Aorta (tissue), 5 donors: ENCODE results near the gene PEX11B. TPM values are rescaled to one million over a fixed set of nuclear protein-coding genes. Genes with fewer than 3 reads are reported as not detected.

Source experiments
- ATAC-seq: fragments of 200-7000 bp; cut with Tn5 transposase; one replicate; pipeline ENCODE4 v1.9.1; 2022; ENCODE audit warnings: moderate library complexity; ENCODE audit not compliant: low FRiP score
- DNase-seq, 2 donors: peaks; one replicate each; pipeline ENCODE4 v3.0.0-alpha.2; 2020
- H3K27ac ChIP-seq, 2 donors: one replicate each; pipeline ENCODE4 v1.5.1; 2013; ENCODE audit warnings: low read length in 2 of 2, mild to moderate bottlenecking in 2 of 2, moderate library complexity in 2 of 2, control low read depth in 1 of 2, inconsistent platforms in 1 of 2, low read depth in 1 of 2
- H3K27me3 ChIP-seq, 2 donors: one replicate each; pipeline ENCODE4 v1.6.1; 2013; ENCODE audit warnings: control low read depth in 1 of 2, low read length in 1 of 2, mild to moderate bottlenecking in 1 of 2, moderate library complexity in 1 of 2; ENCODE audit not compliant: insufficient read depth in 2 of 2, control insufficient read depth in 1 of 2
- H3K36me3 ChIP-seq, 2 donors: one replicate each; pipeline ENCODE4 v1.6.1; 2013; ENCODE audit warnings: control low read depth in 1 of 2, low read length in 1 of 2, mild to moderate bottlenecking in 1 of 2; ENCODE audit not compliant: insufficient read depth in 2 of 2, control insufficient read depth in 1 of 2
- H3K4me1 ChIP-seq, 2 donors: one replicate each; pipeline ENCODE4 v1.6.1; 2013; ENCODE audit warnings: low read length in 2 of 2, control low read depth in 1 of 2, mild to moderate bottlenecking in 1 of 2, moderate library complexity in 1 of 2; ENCODE audit not compliant: insufficient read depth in 2 of 2, control insufficient read depth in 1 of 2
- H3K4me3 ChIP-seq, 2 donors: one replicate each; pipeline ENCODE4 v1.5.1; 2013; ENCODE audit warnings: low read length in 2 of 2, control low read depth in 1 of 2, mild to moderate bottlenecking in 1 of 2
- H3K9me3 ChIP-seq: one replicate; pipeline ENCODE4 v1.6.1; 2013; ENCODE audit warnings: mild to moderate bottlenecking, low read length; ENCODE audit not compliant: control insufficient read depth
- WGBS, 2 donors: extraction: QIAGEN DNeasy Blood & Tissue Kit; methylation state at CpG; one replicate each; pipeline ENCODE4 v1.1.7; 2013; 5-methylcytosine and 5-hydroxymethylcytosine counted together
- intact Hi-C, 2 donors: fragments of 100-400 bp; cut with DNase I; formaldehyde crosslinking; loops; one replicate each; pipeline versions ENCODE4 v1.14.2 to v1.15.0; 2022
- polyA plus RNA-seq, 2 donors: library from polyadenylated mRNA; stranded (reverse); fragments of 200-250 nt; gene quantifications; one replicate each; pipeline ENCODE4 v1.2.3, GENCODE V29; 2013
- total RNA-seq, 2 donors: library from RNA; stranded (reverse); fragmentation: NEBNext Ultra II Directional; extraction: Animal tissue kit (Norgen Biotek cat#: 25700); gene quantifications; one replicate each; pipeline ENCODE4 v1.2.1, GENCODE V29; 2021
- donor health status: healthy with polysubstance abuse.
- donor health status: Bipolar disorder and iron deficiency.
- donor health status: DM: no; HTN: no; CAD: no.
- donor health status: DM: no; HTN: no; CAD: no.
- donor health status: DM: yes; HTN: yes; CAD: no.

The PEX11B gene
- total and polyA plus RNA-seq, 4 donors = 10.0 to 20.6 (median 16.6) TPM

DNA sequence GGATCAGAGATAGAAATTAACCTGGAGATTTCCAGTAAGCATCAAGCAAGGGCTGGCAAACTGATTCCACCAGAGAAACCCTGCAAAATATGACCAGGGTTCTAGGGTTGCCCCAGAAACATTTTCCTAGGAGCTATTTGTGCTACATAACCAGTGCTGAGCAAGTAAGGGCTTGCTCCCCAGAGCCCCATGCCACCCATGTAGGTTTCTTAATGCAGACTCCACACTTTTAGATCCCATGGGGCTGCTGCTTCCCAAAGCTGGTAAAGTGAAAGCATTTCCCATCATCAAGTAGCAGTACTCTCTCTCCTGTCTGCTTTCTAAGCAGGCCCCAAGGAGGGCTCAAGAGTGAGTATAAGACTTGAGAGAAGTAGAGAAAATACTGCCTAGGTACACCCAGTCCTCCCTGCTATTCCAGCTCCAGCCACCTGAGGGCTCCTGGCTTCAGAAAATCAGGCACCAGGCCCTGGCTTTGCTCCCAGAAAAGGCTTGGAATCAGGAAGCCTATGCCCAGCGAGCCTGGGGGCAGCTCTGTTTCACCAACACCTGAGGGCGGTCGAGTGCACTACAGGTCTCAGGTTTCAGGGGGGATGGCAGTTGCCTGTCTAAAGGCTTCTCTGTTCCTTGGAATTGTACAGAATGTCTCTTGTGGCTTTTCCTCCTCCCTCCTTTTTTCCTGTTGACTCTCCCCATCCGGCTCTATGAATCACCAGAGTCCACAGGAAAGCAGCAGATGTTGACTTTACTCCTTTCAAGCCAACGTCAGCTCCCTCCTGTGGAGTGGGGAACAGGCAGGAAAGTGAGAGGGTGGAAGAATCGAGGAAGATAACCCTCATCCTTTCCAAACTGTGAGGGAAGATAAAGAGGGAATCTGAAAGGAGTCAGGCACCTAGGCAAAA, 26.7 kb downstream of the PEX11B start:
- intact Hi-C loops = loop anchor here (2.0 to 10.0 kb wide), 2 partner anchors 19 to 123 kb away; partner anchors contain the start of gene ITGA10 (in 1 of the 2)
- ATAC-seq (peak; percentile 93), DNase-seq (peak; percentile 94 to 96)
- H3K4me3 ChIP-seq = no peak overlapping the region
- H3K9me3 ChIP-seq = no peaks in the 10 kb centered on the region
- peak overlapping the region; percentile 91 to 100 for H3K27ac ChIP-seq
- 0% methylated on average over 6 of the region's 6 CpGs for WGBS, 2 donors
- H3K36me3 ChIP-seq = peaks cover 2 to 3% of the 10 kb centered on the region in 2 donors
- H3K4me1 ChIP-seq = peaks cover 6% of the 10 kb centered on the region in 2 donors
- no peaks in the 10 kb centered on the region for H3K27me3 ChIP-seq

- intact Hi-C loops = loop anchor here (2.0 to 10.0 kb wide), 2 partner anchors 20 to 124 kb away; partner anchors contain the start of gene ITGA10 (in 1 of the 2)
- Histone ChIP-seq H3K4me3 (no peak overlapping the region), H3K9me3 (no peaks in the 10 kb centered on the region), H3K36me3 (peaks cover 2% of the 10 kb centered on the region in 2 donors), H3K4me1 (peaks cover 6% of the 10 kb centered on the region in 2 donors), H3K27ac (peak overlapping the region; percentile 84 to 94), H3K27me3 (no peaks in the 10 kb centered on the region)
- ATAC-seq (no peak), DNase-seq (no peak)
- WGBS, 2 donors = 11 to 23% methylated on average over 1 of the region's 1 CpG
Measured at GRCh38 chr1:145891143-145891542, 27.4 kb downstream of the PEX11B start.

DNA sequence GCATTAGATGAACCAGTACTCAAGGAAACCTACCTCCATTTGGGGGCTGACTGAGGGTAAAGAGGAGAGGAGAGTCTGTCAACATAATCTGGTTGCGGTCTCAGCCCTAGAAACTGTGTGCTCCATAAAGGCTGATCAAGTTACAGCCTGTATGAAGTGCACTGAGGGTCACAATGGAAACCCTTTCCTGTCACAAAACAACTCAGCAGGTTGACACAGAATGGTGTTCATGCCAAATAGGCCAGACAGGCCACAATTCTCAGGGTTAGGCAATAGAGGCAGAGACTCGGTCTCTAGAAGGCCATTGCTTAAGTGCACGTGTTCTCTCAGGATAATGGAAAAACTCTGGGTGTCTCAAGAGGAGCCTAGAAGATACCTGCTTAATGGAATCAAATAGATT, 28.8 kb downstream of the PEX11B start:
- H3K27ac ChIP-seq = peak overlapping the region in 1 of 2 donors; percentile 68
- H3K27me3 ChIP-seq = no peaks in the 10 kb centered on the region
- ATAC-seq (no peak), DNase-seq (no peak)
- peaks cover 0 to 2% of the 10 kb centered on the region in 2 donors for H3K36me3 ChIP-seq
- 87 to 94% methylated on average over 3 of the region's 3 CpGs for WGBS, 2 donors
- no peak overlapping the region for H3K4me3 ChIP-seq
- no peaks in the 10 kb centered on the region for H3K9me3 ChIP-seq
- intact Hi-C loops = loop anchor here (2.0 to 10.0 kb wide), 2 partner anchors 21 to 125 kb away; partner anchors contain the start of gene ITGA10 (in 1 of the 2)
- H3K4me1 ChIP-seq = peaks cover 6% of the 10 kb centered on the region in 2 donors

DNA sequence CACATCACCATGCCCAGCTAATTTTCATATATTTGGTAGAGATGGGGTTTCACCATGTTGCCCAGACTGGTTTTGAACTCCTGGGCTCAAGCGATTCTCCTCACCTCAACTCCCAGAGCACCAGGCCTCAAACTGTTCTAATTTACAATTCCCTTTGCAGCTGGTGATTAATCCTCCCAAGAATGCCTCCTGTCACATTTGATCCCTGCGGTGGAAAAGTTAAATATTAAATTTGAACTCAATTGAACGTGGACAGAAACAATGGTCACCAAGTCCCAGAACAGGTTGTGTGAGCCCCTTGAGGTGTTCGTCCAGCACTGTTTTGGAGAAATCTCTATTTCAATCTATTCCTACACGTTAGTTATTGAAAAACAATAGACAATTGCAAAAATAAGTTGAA, 30.9 kb downstream of the PEX11B start:
- no peaks in the 10 kb centered on the region for H3K27me3 ChIP-seq
- intact Hi-C loops = no loop called here
- 49 to 59% methylated on average over 5 of the region's 5 CpGs for WGBS, 2 donors
- peaks cover 0 to 6% of the 10 kb centered on the region in 2 donors for H3K4me1 ChIP-seq
- H3K27ac ChIP-seq = no peak overlapping the region
- no peak for ATAC-seq
- DNase-seq = no peak
- no peaks in the 10 kb centered on the region for H3K9me3 ChIP-seq
- H3K36me3 ChIP-seq = no peaks in the 10 kb centered on the region
- no peak overlapping the region for H3K4me3 ChIP-seq

DNA sequence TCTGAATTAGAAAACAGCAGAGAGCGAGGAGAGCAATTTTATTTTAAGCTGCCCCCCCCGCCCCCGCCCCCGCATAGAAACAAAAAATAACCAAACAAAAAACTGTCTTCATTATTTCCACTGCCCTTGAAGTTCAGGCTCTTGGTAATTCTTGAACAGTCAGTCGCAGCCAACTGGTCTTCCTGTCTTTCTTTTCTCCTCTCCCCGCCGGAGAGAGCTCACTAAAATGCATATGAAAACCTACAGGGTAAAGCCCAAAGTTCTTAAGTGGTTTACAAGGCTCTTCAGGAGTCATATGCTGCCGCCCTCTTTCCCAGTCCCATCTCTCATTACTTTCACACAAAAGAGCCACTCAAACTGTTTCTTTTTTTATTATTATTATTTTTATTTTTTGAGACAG, 31.7 kb downstream of the PEX11B start:
- H3K27ac ChIP-seq = no peak overlapping the region

GRCh38 chr1:145886390-145886789, 32.1 kb downstream of the PEX11B start:
- 42 to 46% methylated on average over 11 of the region's 11 CpGs for WGBS, 2 donors
- H3K4me3 ChIP-seq = peak overlapping the region; percentile 42 to 87
- no peak overlapping the region for H3K27ac ChIP-seq
- peaks cover 0 to 4% of the 10 kb centered on the region in 2 donors for H3K4me1 ChIP-seq
- no peaks in the 10 kb centered on the region for H3K36me3 ChIP-seq
- intact Hi-C loops = no loop called here
- no peaks in the 10 kb centered on the region for H3K27me3 ChIP-seq
- no peaks in the 10 kb centered on the region for H3K9me3 ChIP-seq
- no peak for DNase-seq
- ATAC-seq = peak; percentile 21

More for the DNA sequence above, 31.7 kb downstream of the PEX11B start:
- Histone ChIP-seq H3K27me3 (no peaks in the 10 kb centered on the region), H3K36me3 (no peaks in the 10 kb centered on the region), H3K4me1 (peaks cover 0 to 6% of the 10 kb centered on the region in 2 donors), H3K9me3 (no peaks in the 10 kb centered on the region), H3K4me3 (no peak overlapping the region)
- intact Hi-C loops = no loop called here
- no peak for ATAC-seq
- no peak for DNase-seq
- WGBS, 2 donors = 43 to 52% methylated on average over 8 of the region's 8 CpGs

DNA sequence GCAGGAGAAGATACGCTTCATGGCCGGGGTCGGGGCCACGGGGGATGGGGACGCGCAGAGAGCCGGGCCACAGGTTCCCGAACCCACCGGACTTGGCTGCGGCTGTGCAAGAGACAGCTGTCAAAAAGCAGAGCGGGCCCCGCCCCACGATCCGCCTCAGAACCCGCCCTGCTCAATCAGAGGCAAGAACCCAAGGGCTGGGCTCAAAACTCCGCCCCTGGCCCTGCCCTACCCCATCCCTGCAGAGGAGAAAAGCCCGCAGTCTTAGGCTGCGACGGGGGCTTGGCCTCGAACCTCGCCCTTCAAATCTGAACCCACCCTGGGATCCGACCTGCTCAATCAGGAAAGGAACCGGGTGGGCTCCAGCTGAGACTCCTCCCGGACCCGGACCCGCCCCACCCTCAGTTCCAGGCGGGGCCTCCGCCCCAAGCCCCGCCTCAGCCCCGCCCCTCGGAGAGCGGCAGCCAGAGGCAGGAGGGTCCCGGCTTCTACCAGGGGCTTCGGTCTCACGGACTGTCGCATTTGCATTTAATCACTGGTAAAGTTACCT, 32.7 kb downstream of the PEX11B start, which contains the start of gene ANKRD35:
Gene ANKRD35 (minus strand): TSS at position 129 of the 550 bp plus-strand sequence. CDS start 108 bp downstream, at position 21.
- WGBS, 2 donors = 1% methylated on average over 35 to 36 of the region's 36 CpGs
- Histone ChIP-seq H3K27ac (no peak within 1 kb of the TSS), H3K36me3 (no peaks in the 10 kb centered on the region), H3K9me3 (no peaks in the 10 kb centered on the region), H3K27me3 (no peaks in the 10 kb centered on the region), H3K4me1 (no peaks in the 10 kb centered on the region), H3K4me3 (peak within 1 kb of the TSS; percentile 42 to 87)
- intact Hi-C loops = no loop called here
- ATAC-seq = peak; percentile 93
- peak; percentile 90 to 95 for DNase-seq

- no peaks in the 10 kb centered on the region for H3K4me1 ChIP-seq
- DNase-seq = no peak
- no peak overlapping the region for H3K4me3 ChIP-seq
- no peaks in the 10 kb centered on the region for H3K36me3 ChIP-seq
- ATAC-seq = no peak
- H3K27ac ChIP-seq = no peak overlapping the region
- 94 to 96% methylated on average over 1 of the region's 1 CpG for WGBS, 2 donors
- intact Hi-C loops = no loop called here
- no peaks in the 10 kb centered on the region for H3K9me3 ChIP-seq
- H3K27me3 ChIP-seq = no peaks in the 10 kb centered on the region
Measured at GRCh38 chr1:145884675-145885074, 33.8 kb downstream of the PEX11B start.
